CD8-positive, alpha-beta memory T cell (primary cell): ENCODE data around the gene TIE1. TPM values are rescaled to one million over a fixed set of nuclear protein-coding genes. Genes with fewer than 3 reads are reported as not detected.
"Not testable (repeated sequence)": the region's sequence is repeated elsewhere in the genome, so short reads cannot be mapped to it uniquely, and the experiment has no call there.

ENCODE experiments used
- CTCF ChIA-PET: fragments of 350-600 bp; sonication (Branson Sonifier 250); formaldehyde crosslinking; loops from one replicate; lab custom pipeline; 2021; ENCODE audit warnings: antibody characterized with exemption; lab: Charles Lee
- POLR2A ChIA-PET: fragments of 350-600 bp; sonication (Branson Sonifier 250); formaldehyde crosslinking; loops from one replicate; lab custom pipeline; 2021; ENCODE audit warnings: antibody characterized with exemption; lab: Charles Lee
- DNase-seq, 5 donors: peaks; one replicate each; pipeline versions ENCODE4 v3.0.0 to v3.0.0-alpha.2; 2020 to 2022; ENCODE audit warnings: mixed read lengths in 1 of 5
- H3K27ac ChIP-seq: one replicate; pipeline ENCODE4 v1.7.0; 2013; ENCODE audit warnings: low read depth, mild to moderate bottlenecking, low read length, moderate library complexity
- H3K27me3 ChIP-seq: 2 replicates; pipeline ENCODE4 v1.7.0; 2013; ENCODE audit warnings: low read length, mild to moderate bottlenecking; ENCODE audit not compliant: insufficient read depth, poor library complexity, severe bottlenecking
- H3K36me3 ChIP-seq: 2 replicates; pipeline ENCODE4 v1.7.0; 2013; ENCODE audit warnings: mild to moderate bottlenecking, low read length, moderate library complexity; ENCODE audit not compliant: insufficient read depth
- H3K4me1 ChIP-seq: 2 replicates; pipeline ENCODE4 v1.7.0; 2013; ENCODE audit warnings: mild to moderate bottlenecking, low read length, moderate library complexity; ENCODE audit not compliant: insufficient read depth
- H3K4me3 ChIP-seq: 2 replicates; pipeline ENCODE4 v1.7.0; 2013; ENCODE audit warnings: mild to moderate bottlenecking, low read length
- H3K9me3 ChIP-seq: 2 replicates; pipeline ENCODE4 v1.7.0; 2013; ENCODE audit warnings: mild to moderate bottlenecking, low read length
- H3K27ac Mint-ChIP-seq, 8 donors: one replicate each; pipeline ENCODE4 v1.8.0; 2020 to 2021; ENCODE audit warnings: mixed read lengths in 8 of 8, mild to moderate bottlenecking in 6 of 8, inconsistent platforms in 3 of 8, moderate library complexity in 3 of 8
- H3K27me3 Mint-ChIP-seq, 2 donors: one replicate each; pipeline ENCODE4 v1.8.0; 2020 to 2021; ENCODE audit warnings: mixed read lengths in 2 of 2, mild to moderate bottlenecking in 1 of 2, moderate library complexity in 1 of 2
- H3K36me3 Mint-ChIP-seq, 3 donors: one replicate each; pipeline ENCODE4 v1.8.0; 2020 to 2021; ENCODE audit warnings: mixed read lengths in 3 of 3, inconsistent platforms in 1 of 3, mild to moderate bottlenecking in 1 of 3
- H3K4me1 Mint-ChIP-seq, 3 donors: one replicate each; pipeline ENCODE4 v1.8.0; 2020 to 2021; ENCODE audit warnings: mixed read lengths in 3 of 3, inconsistent platforms in 1 of 3, mild to moderate bottlenecking in 1 of 3
- H3K4me3 Mint-ChIP-seq, 7 donors: one replicate each; pipeline ENCODE4 v1.8.0; 2020 to 2021; ENCODE audit warnings: mixed read lengths in 7 of 7, mild to moderate bottlenecking in 6 of 7, moderate library complexity in 4 of 7, inconsistent platforms in 2 of 7
- H3K9me3 Mint-ChIP-seq, 5 donors: one replicate each; pipeline ENCODE4 v1.8.0; 2020 to 2022; ENCODE audit warnings: mixed read lengths in 5 of 5, mild to moderate bottlenecking in 3 of 5, moderate library complexity in 2 of 5, inconsistent platforms in 1 of 5
- polyA plus RNA-seq: library from polyadenylated mRNA; unstranded; fragments of 300-500 nt; fragmentation: Illumina TruSeq; gene quantifications from one replicate; pipeline ENCODE4 v1.2.3, GENCODE V29; 2021
- total RNA-seq, 2 experiments: library from RNA; stranded (reverse); gene quantifications; one replicate each; pipeline ENCODE4 v1.2.3, GENCODE V29; 2021

TIE1 gene
- total and polyA plus RNA-seq, 3 experiments from 2014 or later = 0.31 to 0.33 TPM; not detected in 1

DNA sequence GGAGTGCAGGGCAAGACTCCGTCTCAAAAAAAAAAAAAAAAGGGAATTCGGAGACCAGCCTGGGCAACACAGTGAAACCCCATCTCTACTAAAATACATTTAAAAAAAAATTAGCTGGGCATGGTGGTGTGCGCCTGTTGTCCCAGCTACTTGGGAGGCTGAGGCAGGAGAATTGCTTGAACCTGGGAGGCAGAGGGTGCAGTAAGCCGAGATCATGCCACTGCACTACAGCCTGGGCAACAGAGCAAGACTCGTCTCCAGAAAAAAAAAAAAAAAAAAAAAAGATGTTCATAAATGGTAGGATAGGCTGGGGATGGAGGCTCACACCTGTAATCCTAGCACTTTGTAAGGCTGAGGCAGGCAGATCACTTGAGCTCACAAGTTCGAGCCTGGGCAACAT lies 69.0 kb downstream of the TIE1 start:
- peak overlapping the region in 1 of 7 donors; percentile 64 for H3K4me3 Mint-ChIP-seq
- H3K36me3 Mint-ChIP-seq = peaks cover 0 to 19% (median 6%) of the 10 kb centered on the region in 3 donors
- H3K27me3 ChIP-seq, H3K27me3 Mint-ChIP-seq, H3K27ac Mint-ChIP-seq, DNase-seq, H3K9me3 Mint-ChIP-seq, H3K27ac ChIP-seq, H3K36me3 ChIP-seq, H3K4me3 ChIP-seq, H3K9me3 ChIP-seq: not testable (repeated sequence)
- POLR2A ChIA-PET = interaction anchor here (0.9 kb wide), 1 partner anchor 337 kb away, joined by 3 read pairs; the partner anchor contains the start of gene ST3GAL3
- CTCF ChIA-PET = interaction anchor here (1.2 kb wide), 1 partner anchor 12 kb away, joined by 3 read pairs; no protein-coding TSS in a partner anchor
- peaks cover 34 to 49% (median 44%) of the 10 kb centered on the region in 3 donors for H3K4me1 Mint-ChIP-seq
- peaks cover 20% of the 10 kb centered on the region for H3K4me1 ChIP-seq

GRCh38 chr1:43370564-43370963 lies 69.8 kb downstream of the TIE1 start:
- Histone ChIP-seq H3K4me1 (peaks cover 20% of the 10 kb centered on the region), H3K9me3 (no peaks in the 10 kb centered on the region), H3K36me3 (no peaks in the 10 kb centered on the region), H3K27me3 (no peaks in the 10 kb centered on the region), H3K27ac (no peak overlapping the region), H3K4me3 (no peak overlapping the region)
- H3K36me3 Mint-ChIP-seq = peaks cover 0 to 12% (median under 1%) of the 10 kb centered on the region in 3 donors
- H3K4me1 Mint-ChIP-seq = peaks cover 28 to 42% (median 37%) of the 10 kb centered on the region in 3 donors
- peak overlapping the region in 5 of 8 donors; percentile 35 to 90 (median 69) for H3K27ac Mint-ChIP-seq
- no peaks in the 10 kb centered on the region for H3K27me3 Mint-ChIP-seq
- CTCF ChIA-PET = interaction anchor here (1.2 kb wide), 1 partner anchor 12 kb away, joined by 3 read pairs; no protein-coding TSS in a partner anchor
- POLR2A ChIA-PET = interaction anchor here (0.9 kb wide), 1 partner anchor 337 kb away, joined by 3 read pairs; the partner anchor contains the start of gene ST3GAL3
- no peaks in the 10 kb centered on the region for H3K9me3 Mint-ChIP-seq
- DNase-seq = no peak
- H3K4me3 Mint-ChIP-seq = peak overlapping the region in 4 of 7 donors; percentile 59 to 80 (median 70)

DNA sequence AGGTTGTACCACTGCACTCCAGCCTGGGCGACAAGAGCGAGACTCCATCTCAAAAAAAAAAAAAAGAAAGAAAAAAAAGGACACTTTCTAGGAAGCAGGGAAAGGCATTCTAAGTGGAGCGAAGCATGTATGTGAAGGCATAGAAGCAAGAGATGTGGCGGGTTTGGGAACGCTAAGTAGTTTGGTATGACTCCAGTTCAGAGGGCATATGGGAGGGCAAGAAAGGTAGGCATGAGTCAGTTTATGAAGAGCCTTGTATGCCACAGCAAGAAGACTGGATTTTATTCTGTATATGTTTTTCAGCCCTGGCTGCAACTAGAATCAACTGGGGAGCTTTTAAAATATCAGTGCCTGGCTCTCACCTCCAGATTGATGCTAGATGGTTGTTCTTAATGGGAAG lies 71.4 kb downstream of the TIE1 start:
- Histone ChIP-seq H3K9me3 (no peaks in the 10 kb centered on the region), H3K4me3 (no peak overlapping the region), H3K27me3 (no peaks in the 10 kb centered on the region), H3K27ac (no peak overlapping the region), H3K36me3 (no peaks in the 10 kb centered on the region), H3K4me1 (peaks cover 7% of the 10 kb centered on the region)
- Mint-ChIP-seq H3K4me1 (peaks cover 17 to 34% (median 26%) of the 10 kb centered on the region in 3 donors), H3K9me3 (no peaks in the 10 kb centered on the region), H3K27me3 (no peaks in the 10 kb centered on the region), H3K27ac (no peak overlapping the region), H3K36me3 (peaks cover 0 to 5% (median 0%) of the 10 kb centered on the region in 3 donors), H3K4me3 (no peak overlapping the region)
- ChIA-PET CTCF (no interaction called here), POLR2A (no interaction called here)
- DNase-seq = no peak

Other genes with a start within 250 kb of the TIE1 start
- 100 to 1,000 TPM; 168 to 173 TPM for gene EBNA1BP2, start 128.7 kb upstream of the TIE1 start, total RNA-seq
- 53.9 TPM for gene EBNA1BP2, start 128.7 kb upstream of the TIE1 start, polyA plus RNA-seq
- under 1 TPM; 0.26 to 0.33 TPM for gene CFAP57, start 128.7 kb upstream of the TIE1 start, total RNA-seq
- not detected for gene CFAP57, start 128.7 kb upstream of the TIE1 start, polyA plus RNA-seq
- gene TMEM125, start 31.0 kb upstream of the TIE1 start, total RNA-seq = not detected
- gene TMEM125, start 31.0 kb upstream of the TIE1 start, polyA plus RNA-seq = not detected
- not detected for gene C1orf210, start 15.4 kb upstream of the TIE1 start, total RNA-seq
- not detected for gene C1orf210, start 15.4 kb upstream of the TIE1 start, polyA plus RNA-seq
- not detected for gene MPL, start 36.8 kb downstream of the TIE1 start, total RNA-seq
- gene MPL, start 36.8 kb downstream of the TIE1 start, polyA plus RNA-seq = not detected
- gene CDC20, start 58.0 kb downstream of the TIE1 start, total RNA-seq = 100 to 1,000 TPM; 118 to 129 TPM
- gene CDC20, start 58.0 kb downstream of the TIE1 start, polyA plus RNA-seq = 0.37 TPM
- gene ELOVL1, start 67.0 kb downstream of the TIE1 start, total RNA-seq = 10 to 100 TPM; 89.1 to 98.8 TPM
- gene ELOVL1, start 67.0 kb downstream of the TIE1 start, polyA plus RNA-seq = 83.9 TPM
- gene MED8, start 88.8 kb downstream of the TIE1 start, total RNA-seq = 10 to 100 TPM; 40.5 to 41.3 TPM
- 36.7 TPM for gene MED8, start 88.8 kb downstream of the TIE1 start, polyA plus RNA-seq
- 10 to 100 TPM; 34.4 to 35.1 TPM for gene SZT2, start 88.9 kb downstream of the TIE1 start, total RNA-seq
- gene SZT2, start 88.9 kb downstream of the TIE1 start, polyA plus RNA-seq = 7.2 TPM
- gene HYI, start 152.9 kb downstream of the TIE1 start, total RNA-seq = 1 to 10 TPM; 5.5 to 5.7 TPM
- gene HYI, start 152.9 kb downstream of the TIE1 start, polyA plus RNA-seq = 2.4 TPM
- under 1 TPM; 0.39 to 0.47 TPM for gene PTPRF, start 229.9 kb downstream of the TIE1 start, total RNA-seq
- gene PTPRF, start 229.9 kb downstream of the TIE1 start, polyA plus RNA-seq = not detected